Astrocyte (in vitro differentiated cells and primary cell): ENCODE data around the gene MAF. TPM values are rescaled to one million over a fixed set of nuclear protein-coding genes. Genes with fewer than 3 reads are reported as not detected.

ENCODE experiments used
- DNase-seq: peaks from one replicate; pipeline ENCODE4 v3.0.0-alpha.2; 2010; ENCODE audit warnings: low read depth
- FAIRE-seq: peaks from 2 replicates; lab custom pipeline; 2011; peaks lifted over from hg19 to GRCh38; lab: Jason Lieb, UNC
- H2AFZ ChIP-seq: 2 replicates; pipeline ENCODE4 v1.6.0; 2012; ENCODE audit warnings: low read depth, low read length, inconsistent platforms
- H3K27ac ChIP-seq: 2 replicates; pipeline ENCODE4 v1.5.1; 2011; ENCODE audit warnings: low read depth, low read length, inconsistent platforms
- H3K27me3 ChIP-seq: 2 replicates; pipeline ENCODE4 v1.6.0; 2011; ENCODE audit warnings: low read length, inconsistent platforms; ENCODE audit not compliant: insufficient read depth
- H3K36me3 ChIP-seq: 2 replicates; pipeline ENCODE4 v1.5.1; 2011; ENCODE audit warnings: low read length, inconsistent platforms; ENCODE audit not compliant: insufficient read depth
- H3K4me1 ChIP-seq: 2 replicates; pipeline ENCODE4 v1.5.1; 2011; ENCODE audit warnings: low read length, inconsistent platforms; ENCODE audit not compliant: insufficient read depth
- H3K4me2 ChIP-seq: 2 replicates; pipeline ENCODE4 v1.6.0; 2012; ENCODE audit warnings: low read length, inconsistent platforms
- H3K4me3 ChIP-seq: 2 replicates; pipeline ENCODE4 v1.5.1; 2011; ENCODE audit warnings: low read depth, mild to moderate bottlenecking, low read length, inconsistent platforms; ENCODE audit not compliant: insufficient read depth
- H3K79me2 ChIP-seq: 2 replicates; pipeline ENCODE4 v1.6.0; 2012; ENCODE audit warnings: mild to moderate bottlenecking, low read length, inconsistent platforms; ENCODE audit not compliant: insufficient read depth
- H3K9ac ChIP-seq: 2 replicates; pipeline ENCODE4 v1.6.0; 2012; ENCODE audit warnings: mild to moderate bottlenecking, low read length, inconsistent platforms
- H3K9me3 ChIP-seq: 2 replicates; pipeline ENCODE4 v1.5.1; 2012; ENCODE audit warnings: low read depth, mild to moderate bottlenecking, low read length, inconsistent platforms; ENCODE audit not compliant: insufficient read depth
- H4K20me1 ChIP-seq: 2 replicates; pipeline ENCODE4 v1.6.0; 2012; ENCODE audit warnings: low read length, inconsistent platforms; ENCODE audit not compliant: insufficient read depth
- H3K27ac Mint-ChIP-seq: one replicate; pipeline ENCODE4 v1.8.0; 2021; ENCODE audit warnings: mild to moderate bottlenecking, mixed read lengths; ENCODE audit not compliant: unreplicated experiment
- H3K27me3 Mint-ChIP-seq: one replicate; pipeline ENCODE4 v1.8.0; 2021; ENCODE audit warnings: low read depth, mixed read lengths; ENCODE audit not compliant: unreplicated experiment
- H3K36me3 Mint-ChIP-seq: one replicate; pipeline ENCODE4 v1.8.0; 2021; ENCODE audit warnings: low read depth, mixed read lengths; ENCODE audit not compliant: unreplicated experiment
- H3K4me1 Mint-ChIP-seq: one replicate; pipeline ENCODE4 v1.8.0; 2021; ENCODE audit warnings: low read depth, mixed read lengths; ENCODE audit not compliant: unreplicated experiment
- H3K4me3 Mint-ChIP-seq: one replicate; pipeline ENCODE4 v1.8.0; 2021; ENCODE audit warnings: mild to moderate bottlenecking, moderate library complexity, mixed read lengths; ENCODE audit not compliant: unreplicated experiment
- H3K9me3 Mint-ChIP-seq: one replicate; pipeline ENCODE4 v1.8.0; 2021; ENCODE audit warnings: mild to moderate bottlenecking, mixed read lengths; ENCODE audit not compliant: unreplicated experiment
- CTCF ChIP-seq: IDR thresholded peaks from 2 replicates; pipeline ENCODE4 v1.5.1; 2011; ENCODE audit warnings: low read depth, mild to moderate bottlenecking, inconsistent platforms, low read length, moderate library complexity; ENCODE audit not compliant: insufficient read depth
- EZH2 ChIP-seq: IDR thresholded peaks from 2 replicates; pipeline ENCODE4 v1.6.1; 2012; ENCODE audit warnings: mild to moderate bottlenecking, low read length, inconsistent platforms; ENCODE audit not compliant: insufficient read depth
- total RNA-seq: library from RNA; stranded (reverse); gene quantifications from 2 replicates; pipeline ENCODE4 v1.2.1, GENCODE V29; 2021

Gene MAF
- total RNA-seq, 1 donor from 2014 or later: 19.3 TPM

- H3K4me1 Mint-ChIP-seq: peaks cover 18% of the 10 kb centered on the region
- no peaks in the 10 kb centered on the region for H3K36me3 ChIP-seq
- FAIRE-seq (no peak), DNase-seq (peak; percentile 42)
- H3K27me3 ChIP-seq: no peaks in the 10 kb centered on the region
- no peaks in the 10 kb centered on the region for H3K27me3 Mint-ChIP-seq
- H3K9me3 ChIP-seq: no peaks in the 10 kb centered on the region
- H3K9ac ChIP-seq: no peak overlapping the region
- no peak overlapping the region for H2AFZ ChIP-seq
- H3K27ac Mint-ChIP-seq: no peak overlapping the region
- H4K20me1 ChIP-seq: no peaks in the 10 kb centered on the region
- no peaks in the 10 kb centered on the region for H3K36me3 Mint-ChIP-seq
- H3K27ac ChIP-seq: no peak overlapping the region
- H3K4me3 Mint-ChIP-seq: no peak overlapping the region
- no peak overlapping the region for H3K4me2 ChIP-seq
- H3K4me1 ChIP-seq: peaks cover 12% of the 10 kb centered on the region
- no peak overlapping the region for H3K4me3 ChIP-seq
- no peaks in the 10 kb centered on the region for H3K79me2 ChIP-seq
- H3K9me3 Mint-ChIP-seq: no peaks in the 10 kb centered on the region
- TF ChIP-seq CTCF: no peak
- no peak for TF ChIP-seq EZH2
These were observed 11.7 kb upstream of the MAF start for GRCh38 chr16:79612207-79612606.

GRCh38 chr16:79610771-79611170 lies 10.2 kb upstream of the MAF start:
- Histone ChIP-seq H3K9ac (no peak overlapping the region), H3K4me3 (no peak overlapping the region), H3K27ac (no peak overlapping the region), H3K4me2 (no peak overlapping the region), H3K27me3 (no peaks in the 10 kb centered on the region), H3K36me3 (no peaks in the 10 kb centered on the region), H3K4me1 (peaks cover 18% of the 10 kb centered on the region), H3K79me2 (no peaks in the 10 kb centered on the region), H4K20me1 (no peaks in the 10 kb centered on the region), H3K9me3 (no peaks in the 10 kb centered on the region), H2AFZ (no peak overlapping the region)
- no peaks in the 10 kb centered on the region for H3K9me3 Mint-ChIP-seq
- no peak overlapping the region for H3K27ac Mint-ChIP-seq
- peaks cover 29% of the 10 kb centered on the region for H3K4me1 Mint-ChIP-seq
- no peak for FAIRE-seq
- H3K4me3 Mint-ChIP-seq: no peak overlapping the region
- DNase-seq: peak; percentile 23
- no peaks in the 10 kb centered on the region for H3K36me3 Mint-ChIP-seq
- TF ChIP-seq CTCF (no peak), EZH2 (no peak)
- no peaks in the 10 kb centered on the region for H3K27me3 Mint-ChIP-seq

GRCh38 chr16:79609861-79610260 lies 9.3 kb upstream of the MAF start:
- Histone ChIP-seq H3K9ac (no peak overlapping the region), H3K9me3 (no peaks in the 10 kb centered on the region), H3K4me1 (peaks cover 18% of the 10 kb centered on the region), H2AFZ (no peak overlapping the region), H3K79me2 (no peaks in the 10 kb centered on the region), H3K4me3 (no peak overlapping the region), H3K36me3 (no peaks in the 10 kb centered on the region), H4K20me1 (no peaks in the 10 kb centered on the region), H3K27ac (no peak overlapping the region), H3K27me3 (no peaks in the 10 kb centered on the region), H3K4me2 (no peak overlapping the region)
- FAIRE-seq: no peak
- DNase-seq: no peak
- Mint-ChIP-seq H3K36me3 (no peaks in the 10 kb centered on the region), H3K4me1 (peaks cover 35% of the 10 kb centered on the region), H3K27me3 (no peaks in the 10 kb centered on the region), H3K27ac (no peak overlapping the region), H3K4me3 (no peak overlapping the region), H3K9me3 (no peaks in the 10 kb centered on the region)
- TF ChIP-seq CTCF (no peak), EZH2 (no peak)
